ENCODE results near the gene RAB19.

GRCh38 chr7:140439359-140439758 is 35.5 kb downstream of the RAB19 start:
- TF ChIP-seq CTCF (IDR thresholded peaks at IDR 0.05; ENCODE audit: low read length) = no peak
- TF ChIP-seq EZH2 (optimal IDR thresholded peaks at IDR 0.05; ENCODE audit: low read depth, low read length) = no peak

Measured in MM.1S (cell line).